Sigmoid colon (tissue), 3 donors: ENCODE data around the gene CTNNA1.

Experiments
- CTCF ChIP-seq, 4 experiments: fragments of 450-650 bp in 3 of 4; fragments of 200-600 bp in 1 of 4; IDR thresholded peaks; one replicate each; pipeline ENCODE4 v1.5.1; 2016 to 2019; ENCODE audit warnings: antibody characterized with exemption in 4 of 4, mild to moderate bottlenecking in 3 of 4, moderate library complexity in 2 of 4
- POLR2A ChIP-seq, 2 donors: fragments of 450-650 bp; IDR thresholded peaks; one replicate each; pipeline ENCODE4 v1.6.1; 2016; ENCODE audit warnings: antibody characterized with exemption in 2 of 2, mild to moderate bottlenecking in 2 of 2, moderate library complexity in 2 of 2

GRCh38 chr5:138876811-138877210, 123.6 kb downstream of the CTNNA1 start:
- no peak for TF ChIP-seq CTCF (IDR thresholded peaks at IDR 0.05)
- no peak for TF ChIP-seq POLR2A (IDR thresholded peaks at IDR 0.05)
